NOMO-1 treated with dmso at 0.1 percent for 144 hours (cell line): ENCODE measurements around the gene AMPH.
A peak's percentile ranks its signal among the peaks of the same experiment; 100 is the strongest.
"Not testable (repeated sequence)": the region's sequence is repeated elsewhere in the genome, so short reads cannot be mapped to it uniquely, and the experiment has no call there.

Source experiments
- DNase-seq: peaks from one replicate; lab custom pipeline; 2025; ENCODE audit not compliant: unreplicated experiment; lab: John Stamatoyannopoulos, UW

AMPH gene

GRCh38 chr7:38398725-38399321 is 232.3 kb downstream of the AMPH start:
- DNase-seq: no peak

- DNase-seq: no peak
Observed at GRCh38 chr7:38396852-38397251, 234.3 kb downstream of the AMPH start.

- not testable (repeated sequence) for DNase-seq
Observed at GRCh38 chr7:38395921-38396552, 235.1 kb downstream of the AMPH start.

GRCh38 chr7:38394660-38395059 is 236.5 kb downstream of the AMPH start:
- no peak for DNase-seq

- DNase-seq: no peak
Observed at GRCh38 chr7:38393874-38394273, 237.3 kb downstream of the AMPH start.

GRCh38 chr7:38391751-38392150 is 239.4 kb downstream of the AMPH start:
- no peak for DNase-seq

- DNase-seq: no peak
Observed at GRCh38 chr7:38385682-38386081, 245.5 kb downstream of the AMPH start.

- no peak for DNase-seq
Observed at GRCh38 chr7:38383281-38383680, 247.9 kb downstream of the AMPH start.

- no peak for DNase-seq
Observed at GRCh38 chr7:38382684-38383083, 248.5 kb downstream of the AMPH start.

GRCh38 chr7:38375453-38375852 is 255.7 kb downstream of the AMPH start:
- DNase-seq: no peak

GRCh38 chr7:38374507-38374906 is 256.7 kb downstream of the AMPH start:
- no peak for DNase-seq

GRCh38 chr7:38373155-38373554 is 258.0 kb downstream of the AMPH start:
- DNase-seq: no peak

- no peak for DNase-seq
Observed at GRCh38 chr7:38372290-38372689, 258.9 kb downstream of the AMPH start.

GRCh38 chr7:38369816-38370493 is 261.2 kb downstream of the AMPH start:
- DNase-seq: peak; percentile 91

- DNase-seq: peak; percentile 37
Observed at GRCh38 chr7:38368191-38368605, 263.0 kb downstream of the AMPH start.

- DNase-seq: no peak
Observed at GRCh38 chr7:38367301-38367890, 263.8 kb downstream of the AMPH start.

GRCh38 chr7:38363379-38363778 is 267.8 kb downstream of the AMPH start:
- DNase-seq: not testable (repeated sequence)

- not testable (repeated sequence) for DNase-seq
Observed at GRCh38 chr7:38362611-38363237, 268.4 kb downstream of the AMPH start.

GRCh38 chr7:38360776-38361175 is 270.4 kb downstream of the AMPH start:
- DNase-seq: no peak

- DNase-seq: not testable (repeated sequence)
Observed at GRCh38 chr7:38359071-38359601, 272.0 kb downstream of the AMPH start.

GRCh38 chr7:38358273-38358831 is 272.8 kb downstream of the AMPH start:
- DNase-seq: not testable (repeated sequence)
